Ectodermal cell (in vitro differentiated cells): Measurements from ENCODE around the gene XCR1.

Source experiments
- H3K27ac ChIP-seq: 2 replicates; pipeline ENCODE4 v1.7.0; 2013; ENCODE audit warnings: mild to moderate bottlenecking, low read depth, low read length; ENCODE audit not compliant: insufficient read depth, poor library complexity, severe bottlenecking
- H3K27me3 ChIP-seq: 2 replicates; pipeline ENCODE4 v1.7.0; 2013; ENCODE audit warnings: mild to moderate bottlenecking, low read length; ENCODE audit not compliant: insufficient read depth, control insufficient read depth, poor library complexity, severe bottlenecking
- H3K36me3 ChIP-seq: one replicate; pipeline ENCODE4 v1.7.0; 2013; ENCODE audit warnings: low read length; ENCODE audit not compliant: control insufficient read depth, insufficient read depth
- H3K4me1 ChIP-seq: one replicate; pipeline ENCODE4 v1.7.0; 2013; ENCODE audit warnings: low read length; ENCODE audit not compliant: control insufficient read depth, insufficient read depth
- H3K4me3 ChIP-seq: 2 replicates; pipeline ENCODE4 v1.7.0; 2013; ENCODE audit warnings: low read depth, low read length, control low read depth; ENCODE audit not compliant: insufficient read depth
- H3K9me3 ChIP-seq: 2 replicates; pipeline ENCODE4 v1.7.0; 2013; ENCODE audit warnings: mild to moderate bottlenecking, low read length, moderate library complexity; ENCODE audit not compliant: control insufficient read depth
- WGBS, 2 experiments: methylation state at CpG; one replicate each; pipeline ENCODE4 v1.1.7; 2013; ENCODE audit warnings: missing lambda C conversion rate in 2 of 2; 5-methylcytosine and 5-hydroxymethylcytosine counted together

The XCR1 gene

GRCh38 chr3:45985532-45986302 lies 41.6 kb downstream of the XCR1 start:
- H3K27me3 ChIP-seq, result no peaks in the 10 kb centered on the region
- WGBS, 2 experiments, result 95 to 96% methylated on average over 13 of the region's 13 CpGs
- peaks cover 28% of the 10 kb centered on the region for H3K36me3 ChIP-seq
- no peak overlapping the region for H3K4me3 ChIP-seq
- no peaks in the 10 kb centered on the region for H3K9me3 ChIP-seq
- H3K4me1 ChIP-seq, result no peaks in the 10 kb centered on the region
- H3K27ac ChIP-seq, result no peak overlapping the region

- WGBS, 2 experiments, result 93% methylated on average over 8 of the region's 8 CpGs
- Histone ChIP-seq H3K4me1 (no peaks in the 10 kb centered on the region), H3K36me3 (peaks cover 30% of the 10 kb centered on the region), H3K27me3 (no peaks in the 10 kb centered on the region), H3K4me3 (no peak overlapping the region), H3K9me3 (no peaks in the 10 kb centered on the region), H3K27ac (no peak overlapping the region)
Observed at GRCh38 chr3:45984331-45985312, 42.7 kb downstream of the XCR1 start.

GRCh38 chr3:45983770-45984169 lies 43.5 kb downstream of the XCR1 start:
- H3K4me3 ChIP-seq, result no peak overlapping the region
- peaks cover 35% of the 10 kb centered on the region for H3K36me3 ChIP-seq
- H3K27ac ChIP-seq, result no peak overlapping the region
- 94 to 97% methylated on average over 3 of the region's 3 CpGs for WGBS, 2 experiments
- H3K27me3 ChIP-seq, result no peaks in the 10 kb centered on the region
- H3K9me3 ChIP-seq, result no peaks in the 10 kb centered on the region
- no peaks in the 10 kb centered on the region for H3K4me1 ChIP-seq

GRCh38 chr3:45981346-45982074 lies 45.8 kb downstream of the XCR1 start:
- Histone ChIP-seq H3K27ac (no peak overlapping the region), H3K27me3 (no peaks in the 10 kb centered on the region), H3K36me3 (peaks cover 38% of the 10 kb centered on the region), H3K4me1 (no peaks in the 10 kb centered on the region), H3K9me3 (no peaks in the 10 kb centered on the region), H3K4me3 (no peak overlapping the region)
- WGBS, 2 experiments, result 94 to 95% methylated on average over 2 of the region's 2 CpGs

- Histone ChIP-seq H3K27me3 (no peaks in the 10 kb centered on the region), H3K27ac (no peak overlapping the region), H3K4me1 (no peaks in the 10 kb centered on the region), H3K36me3 (peaks cover 42% of the 10 kb centered on the region), H3K4me3 (no peak overlapping the region), H3K9me3 (no peaks in the 10 kb centered on the region)
- WGBS, 2 experiments, result 99 to 100% methylated on average over 2 of the region's 2 CpGs
Observed at GRCh38 chr3:45980819-45981218, 46.5 kb downstream of the XCR1 start.

GRCh38 chr3:45980229-45980813 lies 47.0 kb downstream of the XCR1 start:
- Histone ChIP-seq H3K27me3 (no peaks in the 10 kb centered on the region), H3K36me3 (peaks cover 42% of the 10 kb centered on the region), H3K4me3 (no peak overlapping the region), H3K9me3 (no peaks in the 10 kb centered on the region), H3K27ac (no peak overlapping the region), H3K4me1 (no peaks in the 10 kb centered on the region)
- WGBS, 2 experiments, result 93 to 100% methylated on average over 5 of the region's 7 CpGs

- Histone ChIP-seq H3K27me3 (no peaks in the 10 kb centered on the region), H3K4me1 (no peaks in the 10 kb centered on the region), H3K36me3 (peaks cover 34% of the 10 kb centered on the region), H3K9me3 (no peaks in the 10 kb centered on the region), H3K4me3 (no peak overlapping the region), H3K27ac (no peak overlapping the region)
- 93 to 97% methylated on average over 4 of the region's 4 CpGs for WGBS, 2 experiments
Observed at GRCh38 chr3:45979378-45979777, 47.9 kb downstream of the XCR1 start.

GRCh38 chr3:45978006-45978761 lies 49.1 kb downstream of the XCR1 start:
- 94 to 99% methylated on average over 5 of the region's 5 CpGs for WGBS, 2 experiments
- Histone ChIP-seq H3K4me3 (no peak overlapping the region), H3K27ac (no peak overlapping the region), H3K36me3 (peaks cover 26% of the 10 kb centered on the region), H3K4me1 (no peaks in the 10 kb centered on the region), H3K9me3 (no peaks in the 10 kb centered on the region), H3K27me3 (no peaks in the 10 kb centered on the region)
